GM12872 (cell line): ENCODE measurements around the gene CD276.
A peak's percentile ranks its signal among the peaks of the same experiment; 100 is the strongest.

Experiments used
- CTCF ChIP-seq: IDR thresholded peaks from 3 replicates; pipeline ENCODE4 v1.5.1; 2011; ENCODE audit warnings: low read depth, mild to moderate bottlenecking, low read length, moderate library complexity; ENCODE audit not compliant: insufficient read depth

CD276 gene

GRCh38 chr15:73683777-73684580 lies at the start of gene CD276:
Gene CD276 (plus strand): TSS chr15:73684383. CDS start chr15:73699640, 15,257 bp downstream.
- 0 out of 3 replicates have a peak, but pooled peaks have one; percentile 5 for TF ChIP-seq CTCF

- TF ChIP-seq CTCF: no peak
Measured at GRCh38 chr15:73637527-73637926, 46.7 kb upstream of the CD276 start.

DNA sequence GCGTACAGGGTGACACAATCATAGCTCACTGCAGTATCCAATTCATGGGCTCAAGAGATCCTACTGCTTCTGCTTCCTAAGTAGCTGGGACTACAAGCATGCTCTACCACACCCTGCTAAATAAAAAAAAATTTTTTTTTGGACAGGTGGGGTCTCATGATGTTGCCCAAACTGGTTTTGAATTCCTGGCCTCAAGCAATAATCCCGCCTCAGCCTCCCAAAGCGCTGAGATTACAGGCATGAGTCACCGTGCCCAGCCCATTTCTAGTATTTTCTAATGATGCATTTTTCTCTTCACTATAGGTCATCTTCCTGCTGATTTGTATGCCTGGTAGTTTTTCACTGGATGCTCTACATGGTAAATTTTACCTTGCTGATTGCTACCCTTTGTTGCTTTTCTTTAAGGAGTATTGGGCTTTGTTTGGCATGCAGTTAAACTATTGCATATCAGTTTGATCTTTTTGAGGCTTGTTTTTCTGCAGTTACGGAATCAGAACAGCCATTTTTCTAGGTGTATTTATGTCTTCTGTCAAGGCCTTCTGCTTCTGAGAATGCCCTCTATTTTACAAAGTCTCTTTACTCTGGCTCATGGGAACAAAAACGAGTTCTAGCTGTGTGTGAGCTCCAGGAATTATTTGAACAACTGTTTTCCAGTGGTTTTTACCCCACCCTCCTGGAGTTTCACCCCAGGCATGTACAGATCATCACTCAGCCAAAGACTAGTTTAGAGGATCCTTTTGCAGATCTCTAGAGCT lies 36.7 kb upstream of the CD276 start:
- no peak for TF ChIP-seq CTCF

DNA sequence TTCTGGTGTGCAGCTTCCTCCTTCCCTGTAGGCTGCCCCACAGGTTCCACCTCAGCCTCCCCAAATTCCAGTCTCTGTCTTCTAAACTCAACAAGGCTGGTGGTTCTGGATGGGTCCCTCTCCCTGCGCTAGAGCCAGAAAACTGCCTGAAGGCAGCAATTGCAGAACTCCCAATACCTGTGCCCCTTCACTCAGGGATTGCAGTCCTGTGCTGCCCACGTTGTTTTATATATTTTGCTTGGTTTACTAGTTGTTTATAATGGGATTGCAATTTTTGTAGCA lies 36.2 kb upstream of the CD276 start:
- TF ChIP-seq CTCF: no peak

DNA sequence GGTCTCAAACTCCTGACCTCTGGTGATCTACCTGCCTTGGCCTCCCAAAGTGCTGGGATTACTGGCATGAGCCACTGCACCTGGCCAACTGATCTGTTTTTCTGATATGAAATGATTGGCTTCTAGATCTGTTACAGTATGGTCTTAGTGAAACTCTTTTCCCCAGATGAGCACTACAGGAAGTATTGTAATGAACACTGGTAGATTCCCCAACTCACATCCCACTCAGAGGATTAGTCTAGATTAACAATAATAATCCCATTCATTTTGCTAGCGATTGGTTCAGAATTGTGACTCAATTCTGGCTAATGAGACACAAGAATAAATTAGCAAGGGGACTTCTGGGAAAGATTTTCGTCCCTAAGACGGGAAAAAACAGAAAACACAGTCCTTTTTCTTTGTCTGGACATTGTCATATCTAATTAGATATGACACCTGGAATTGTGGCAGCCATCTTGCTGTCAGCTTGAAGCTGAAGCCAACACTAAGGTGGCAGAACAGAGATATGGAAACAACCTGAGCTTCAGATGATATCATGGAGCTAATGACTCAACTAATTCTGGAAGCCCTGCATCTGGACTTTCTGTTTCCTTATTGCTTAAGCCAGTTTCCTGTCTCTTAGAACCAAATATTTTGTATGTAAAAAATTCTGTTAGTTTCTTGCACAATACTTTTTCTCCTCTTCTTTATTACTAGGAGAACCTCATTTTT lies 33.6 kb upstream of the CD276 start:
- no peak for TF ChIP-seq CTCF

DNA sequence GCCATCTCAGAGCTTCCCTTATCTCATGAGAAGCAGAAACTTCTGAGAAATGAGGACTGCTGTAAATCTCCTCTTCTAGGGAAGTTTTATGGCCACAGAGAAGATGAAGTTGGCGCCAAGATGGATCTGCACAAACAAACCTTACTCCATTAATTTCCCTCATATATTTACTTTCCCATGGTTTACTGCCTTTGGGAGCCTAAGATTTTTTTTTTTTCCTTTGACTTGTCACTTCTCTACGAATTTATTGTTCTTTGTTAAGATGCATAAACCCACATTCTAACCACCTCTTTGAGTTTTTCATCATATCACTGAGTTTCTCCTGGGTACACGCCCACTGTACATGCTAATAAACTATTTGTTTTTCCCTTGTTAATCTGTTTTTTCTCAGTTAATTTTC lies 29.5 kb upstream of the CD276 start:
- no peak for TF ChIP-seq CTCF

GRCh38 chr15:73655724-73656123 lies 28.5 kb upstream of the CD276 start:
- no peak for TF ChIP-seq CTCF
